ENCODE results near the gene ADGRB3. TPM values are rescaled to one million over a fixed set of nuclear protein-coding genes. Genes with fewer than 3 reads are reported as not detected.
"Not testable (repeated sequence)": the region's sequence is repeated elsewhere in the genome, so short reads cannot be mapped to it uniquely, and the experiment has no call there.

Gene ADGRB3
- polyA plus RNA-seq, 3 donors = 0.08 to 0.46 (median 0.11) TPM

DNA sequence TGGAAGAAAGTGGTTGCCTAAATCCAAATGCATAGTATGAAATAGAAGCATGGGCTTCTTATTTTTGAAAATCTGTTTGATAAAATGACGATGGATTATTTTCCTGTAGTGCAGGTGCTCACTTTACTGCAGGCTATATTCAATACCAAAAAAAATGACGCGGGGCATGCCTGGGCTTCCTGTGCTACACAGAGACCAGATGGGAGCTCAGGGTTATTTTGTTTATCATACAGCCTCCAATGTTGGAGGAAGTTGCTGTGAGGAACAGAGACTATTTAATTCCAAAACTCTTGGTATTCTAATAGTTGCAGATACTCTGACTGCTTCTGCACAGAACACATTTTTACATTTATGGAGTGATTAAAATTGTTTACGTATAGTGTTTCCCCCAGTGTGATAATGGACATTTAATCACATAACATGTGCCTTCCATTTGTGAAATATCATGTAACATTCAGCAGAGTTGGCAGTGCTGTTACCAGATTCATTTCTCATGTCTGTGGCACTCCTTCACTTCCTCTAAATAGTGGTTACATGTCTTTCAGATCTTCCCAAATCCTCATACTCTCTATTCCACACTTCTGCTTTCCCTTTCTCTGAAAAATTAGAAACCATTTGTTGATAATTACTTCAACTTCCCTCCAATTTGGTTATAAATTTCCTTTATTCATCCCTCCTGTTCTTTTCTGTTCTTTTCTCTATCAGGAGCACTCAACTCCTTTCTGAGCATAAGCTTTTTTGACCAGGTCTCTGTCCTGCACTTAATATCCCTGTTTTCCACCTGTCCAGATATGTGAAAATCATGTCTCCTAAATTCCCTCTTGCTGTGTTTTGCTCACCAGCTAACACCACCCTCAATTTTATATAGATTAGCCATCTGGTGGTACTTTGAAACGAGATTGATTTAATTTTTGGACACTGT lies 121.6 kb downstream of the ADGRB3 start:
- WGBS, 3 donors = 46 to 55% (median 51%) methylated on average over 5 of the region's 5 CpGs
- no peak overlapping the region for H3K27ac ChIP-seq (ENCODE audit: low read depth, low read length)

DNA sequence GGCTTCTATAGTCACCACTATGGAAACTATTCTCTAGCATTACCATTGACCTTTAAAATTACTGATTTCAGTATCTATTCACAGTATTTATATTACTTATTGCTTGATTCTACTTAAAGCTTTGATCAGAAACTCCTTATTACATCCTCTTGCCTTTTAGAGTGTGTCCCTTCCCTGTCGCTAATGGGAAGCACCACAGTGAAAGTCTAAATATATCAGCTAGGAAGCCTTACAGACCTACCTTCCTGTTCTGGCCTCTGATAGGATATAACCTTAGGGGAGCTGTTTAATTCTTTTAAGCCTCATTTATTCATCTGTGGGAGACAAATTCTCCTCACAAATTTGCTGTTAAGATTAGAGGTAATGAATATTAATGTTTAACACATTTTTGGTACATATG lies 122.7 kb downstream of the ADGRB3 start:
- H3K27ac ChIP-seq (ENCODE audit: low read depth, low read length) = no peak overlapping the region
- 43 to 62% (median 48%) methylated on average over 1 of the region's 1 CpG for WGBS, 3 donors

DNA sequence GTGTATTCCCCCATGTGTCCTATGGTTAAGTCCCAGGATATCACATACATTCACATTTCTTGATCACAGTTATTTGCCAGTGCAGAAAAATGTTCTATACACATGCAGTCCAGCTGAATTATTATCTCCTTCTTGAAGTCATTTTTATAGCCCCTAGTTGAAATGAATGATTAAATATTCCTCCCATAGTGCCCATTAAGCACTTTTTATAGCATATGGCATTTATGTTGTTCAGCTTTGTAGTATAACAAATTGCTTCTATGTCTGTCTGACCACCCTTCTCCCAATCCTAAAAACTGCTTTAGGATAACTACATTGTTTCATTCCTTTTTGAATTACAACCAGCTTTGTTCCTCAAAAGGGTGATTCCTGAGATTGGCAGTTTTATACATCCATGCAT lies 123.5 kb downstream of the ADGRB3 start:
- no peak overlapping the region for H3K27ac ChIP-seq (ENCODE audit: low read depth, low read length)

DNA sequence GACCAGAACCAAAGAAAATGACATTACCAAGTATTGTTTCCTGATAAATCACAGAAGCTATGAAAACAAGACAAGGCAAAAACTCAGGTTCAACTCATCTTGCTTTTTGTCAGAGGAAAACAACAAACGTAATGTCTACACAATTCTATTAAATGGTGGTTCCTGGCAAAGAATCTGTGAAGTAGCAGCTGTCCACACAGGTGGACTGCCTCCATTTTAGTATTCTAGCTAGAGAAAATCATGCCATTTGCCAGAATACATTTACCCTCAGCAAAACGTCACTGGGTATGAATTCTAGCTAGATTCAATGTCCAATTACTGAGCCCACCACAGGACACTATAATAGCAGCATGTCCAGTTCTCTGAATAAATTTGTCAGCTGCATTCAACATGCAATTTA lies 125.4 kb downstream of the ADGRB3 start:
- 40 to 66% (median 64%) methylated on average over 2 of the region's 2 CpGs for WGBS, 3 donors
- no peak overlapping the region for H3K27ac ChIP-seq (ENCODE audit: low read depth, low read length)

DNA sequence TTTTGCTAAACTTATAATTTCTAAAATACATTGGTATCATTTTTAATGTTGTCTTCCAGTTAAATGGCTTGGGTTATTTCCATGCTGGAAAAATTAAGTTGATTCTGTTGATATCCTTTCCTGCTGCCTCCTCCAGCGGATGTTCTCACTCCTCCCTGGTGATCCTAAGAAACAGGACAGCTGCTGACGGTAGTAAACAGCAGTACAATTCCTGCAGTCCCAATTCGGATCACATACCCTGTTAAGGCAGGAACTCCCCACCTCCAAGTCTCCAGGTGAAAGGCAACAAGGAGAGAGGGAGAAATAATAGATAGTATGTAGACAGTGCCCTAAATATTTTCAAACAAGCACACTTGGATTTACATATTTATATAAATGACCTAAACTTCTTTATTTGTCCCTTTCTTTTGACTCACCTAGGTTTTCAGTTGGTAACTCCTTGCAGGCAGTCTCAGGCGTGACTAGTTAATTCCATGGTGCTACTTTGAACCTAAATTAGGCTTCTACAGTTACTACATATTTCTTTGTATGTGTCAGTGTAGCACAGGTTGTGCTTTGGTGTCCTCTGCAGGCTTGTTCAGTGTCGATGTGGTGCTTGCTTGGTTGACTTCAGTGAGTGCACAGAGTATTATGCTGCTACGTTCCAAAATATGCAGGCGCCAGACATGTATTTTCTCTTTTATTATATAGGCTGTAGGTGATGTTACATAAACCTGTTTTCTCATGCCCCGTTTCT lies 126.0 kb downstream of the ADGRB3 start:
- H3K27ac ChIP-seq (ENCODE audit: low read depth, low read length) = no peak overlapping the region
- 62 to 73% (median 68%) methylated on average over 8 of the region's 8 CpGs for WGBS, 3 donors

DNA sequence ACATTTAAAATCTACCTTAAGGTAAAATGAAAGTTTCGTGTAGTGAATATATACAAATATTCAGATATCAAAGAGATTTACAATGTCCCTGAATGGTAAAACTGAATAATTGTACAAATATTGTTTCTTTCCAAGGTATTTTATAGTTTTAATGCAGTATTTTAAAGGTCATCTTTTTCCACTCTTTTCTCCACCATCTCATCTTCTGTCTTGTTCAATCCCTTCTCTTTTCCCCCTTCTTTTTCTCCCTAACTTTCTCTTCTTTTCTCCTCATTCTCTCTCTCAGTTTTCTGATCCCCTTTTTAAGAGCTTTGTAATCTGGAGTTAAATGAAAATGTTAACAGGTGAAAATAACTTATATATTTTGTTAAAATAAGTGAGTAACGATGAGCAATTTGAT lies 126.9 kb downstream of the ADGRB3 start:
- WGBS, 3 donors = 57 to 86% (median 64%) methylated on average over 2 of the region's 2 CpGs
- no peak overlapping the region for H3K27ac ChIP-seq (ENCODE audit: low read depth, low read length)

DNA sequence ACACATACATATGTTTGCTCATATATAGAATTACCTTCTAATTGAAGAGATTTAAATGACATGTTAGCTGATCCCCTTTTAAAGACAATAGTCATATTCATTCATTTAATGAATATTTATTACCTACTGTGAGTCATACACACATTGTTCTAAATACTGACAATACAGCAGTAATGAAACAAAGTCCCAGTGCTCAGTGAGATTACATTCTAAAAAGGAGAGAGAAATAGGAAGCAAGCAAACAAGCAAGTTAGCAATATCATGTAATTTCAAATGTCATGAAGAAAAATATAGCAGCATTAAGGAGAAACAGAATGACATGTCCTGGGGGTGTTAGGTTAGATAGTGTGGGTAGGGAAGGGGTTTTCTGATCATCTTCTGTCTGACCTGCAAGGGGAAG lies 136.3 kb downstream of the ADGRB3 start:
- no peak overlapping the region for H3K27ac ChIP-seq (ENCODE audit: low read depth, low read length)

DNA sequence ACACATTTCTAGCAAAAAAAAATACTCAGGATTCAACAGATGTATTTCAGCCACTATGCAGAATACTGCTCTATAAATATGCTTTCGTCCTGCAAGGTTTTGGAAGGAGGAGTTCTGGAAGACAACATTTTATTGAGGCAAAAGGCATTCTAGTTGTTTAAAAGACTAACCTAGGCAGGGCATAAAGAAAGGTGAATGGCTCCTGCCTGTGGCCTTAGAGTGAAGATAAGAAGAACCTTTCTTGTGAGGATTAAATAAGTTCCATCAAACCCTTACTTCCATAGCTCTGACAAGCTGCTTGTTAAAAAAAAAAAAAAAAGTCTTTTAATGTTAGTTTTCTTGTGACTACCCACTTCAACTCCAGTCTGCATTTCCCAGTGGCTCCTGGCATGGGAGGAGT lies 139.8 kb downstream of the ADGRB3 start:
- no peak overlapping the region for H3K27ac ChIP-seq (ENCODE audit: low read depth, low read length)
- 65 to 72% (median 70%) methylated on average over 1 of the region's 1 CpG for WGBS, 3 donors

DNA sequence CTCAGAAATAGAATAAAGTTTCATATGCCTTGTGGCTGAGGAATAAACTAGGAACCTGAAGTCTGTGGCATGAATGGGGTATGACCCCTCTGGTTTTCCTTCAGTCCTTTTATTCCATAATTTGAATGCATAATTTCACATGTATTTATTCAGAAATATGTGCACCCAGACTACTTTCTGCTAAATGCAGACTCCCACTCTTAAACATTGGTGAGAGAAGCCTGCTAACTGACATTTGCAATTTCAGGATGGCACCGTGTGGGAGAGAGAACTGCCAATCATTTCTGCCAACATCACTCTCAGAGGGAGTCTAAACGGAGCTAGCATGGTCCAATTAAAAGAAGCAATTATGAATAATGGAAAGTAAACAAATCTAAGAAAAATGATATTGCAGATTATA lies 141.3 kb downstream of the ADGRB3 start:
- H3K27ac ChIP-seq (ENCODE audit: low read depth, low read length) = no peak overlapping the region
- 45 to 74% (median 70%) methylated on average over 2 of the region's 2 CpGs for WGBS, 3 donors

DNA sequence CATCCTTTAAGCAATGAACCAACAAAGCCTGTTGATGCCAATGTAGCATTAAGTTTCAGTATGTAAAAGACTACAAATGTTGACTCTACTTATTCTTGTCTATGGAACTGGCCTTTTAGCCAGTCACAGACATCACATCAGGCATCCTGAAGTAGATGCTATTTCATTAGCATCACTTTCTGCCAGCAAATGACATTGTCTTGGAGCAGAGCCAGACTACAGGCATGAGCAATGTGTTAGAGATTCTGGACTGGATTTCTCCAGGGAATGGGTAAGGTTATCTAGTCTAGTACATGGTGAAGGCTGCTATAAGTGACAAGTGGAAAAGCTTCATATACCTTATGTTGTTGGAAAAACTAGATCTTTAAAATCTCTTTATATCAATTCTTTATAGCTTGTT lies 142.9 kb downstream of the ADGRB3 start:
- no peak overlapping the region for H3K27ac ChIP-seq (ENCODE audit: low read depth, low read length)

DNA sequence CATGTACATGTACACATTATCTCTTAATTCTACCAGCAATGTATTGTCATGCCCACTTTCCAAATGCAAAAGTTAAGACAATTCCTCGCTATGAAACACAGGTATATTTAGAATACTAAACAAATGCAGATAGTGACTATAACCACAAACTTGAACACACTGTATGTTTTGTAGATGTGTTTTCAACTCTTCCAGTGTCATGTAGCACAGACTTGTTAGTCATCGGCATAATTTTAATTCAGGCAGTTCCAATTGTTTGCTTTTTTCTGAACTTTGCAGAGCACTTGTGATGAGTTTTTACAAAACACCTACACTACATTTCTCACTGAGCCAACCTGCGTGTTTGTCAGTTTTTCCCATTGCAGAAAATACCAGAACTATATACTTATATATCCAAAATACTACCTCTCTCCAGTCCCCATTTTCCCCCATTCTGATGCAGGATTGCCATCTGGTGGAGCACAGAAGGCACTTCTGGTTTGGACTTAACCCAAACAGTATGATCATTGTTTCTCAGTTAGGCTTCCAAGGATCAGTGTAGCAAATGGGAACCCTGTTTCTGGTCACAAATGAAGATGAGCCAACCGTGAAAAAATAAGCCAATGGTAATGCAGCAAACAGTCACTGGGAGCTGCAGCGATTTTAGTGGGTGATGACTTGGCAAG lies 143.4 kb downstream of the ADGRB3 start:
- H3K27ac ChIP-seq (ENCODE audit: low read depth, low read length) = no peak overlapping the region
- WGBS, 3 donors = 43 to 50% (median 47%) methylated on average over 5 of the region's 5 CpGs

DNA sequence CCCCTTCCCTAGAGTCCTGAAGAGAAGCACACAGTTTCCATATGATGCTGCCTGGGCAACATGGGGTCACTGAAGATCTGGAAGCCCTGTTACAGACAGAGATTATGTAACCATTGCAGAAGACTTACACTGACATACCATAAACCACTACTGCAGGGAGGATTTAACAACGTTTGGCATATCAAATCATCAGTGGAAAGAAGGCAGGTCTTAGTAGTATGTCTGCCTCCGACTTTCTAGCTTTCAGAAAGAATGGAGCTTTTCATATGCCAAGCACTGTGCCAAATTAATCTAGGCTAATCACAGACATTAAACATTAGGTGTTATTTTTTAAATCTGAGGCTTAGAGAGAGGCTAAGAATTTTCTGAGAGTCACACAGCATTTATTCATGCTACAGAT lies 144.3 kb downstream of the ADGRB3 start:
- no peak overlapping the region for H3K27ac ChIP-seq (ENCODE audit: low read depth, low read length)
- 35 to 48% (median 48%) methylated on average over 2 of the region's 2 CpGs for WGBS, 3 donors

DNA sequence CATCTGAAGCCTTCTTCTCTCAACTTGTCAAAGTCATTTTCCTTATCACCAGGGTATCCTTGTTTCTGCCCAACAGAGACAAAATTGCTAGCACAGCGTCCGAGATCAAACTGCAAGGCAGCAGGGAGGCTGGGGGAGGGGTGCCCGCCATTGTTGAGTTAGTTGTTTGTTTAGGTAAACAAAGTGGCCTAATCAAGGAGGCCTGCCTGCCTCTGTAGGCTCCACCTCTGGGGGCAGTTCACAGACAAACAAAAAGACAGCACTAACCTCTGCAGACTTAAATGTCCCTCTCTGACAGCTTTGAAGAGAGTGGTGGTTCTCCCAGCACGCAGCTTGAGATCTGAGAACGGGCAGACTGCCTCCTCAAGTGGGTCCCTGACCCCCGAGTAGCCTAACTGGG lies 155.0 kb downstream of the ADGRB3 start:
- not testable (repeated sequence) for H3K27ac ChIP-seq (ENCODE audit: low read depth, low read length)
- WGBS, 3 donors = 39 to 85% (median 73%) methylated on average over 5 to 6 of the region's 6 CpGs

DNA sequence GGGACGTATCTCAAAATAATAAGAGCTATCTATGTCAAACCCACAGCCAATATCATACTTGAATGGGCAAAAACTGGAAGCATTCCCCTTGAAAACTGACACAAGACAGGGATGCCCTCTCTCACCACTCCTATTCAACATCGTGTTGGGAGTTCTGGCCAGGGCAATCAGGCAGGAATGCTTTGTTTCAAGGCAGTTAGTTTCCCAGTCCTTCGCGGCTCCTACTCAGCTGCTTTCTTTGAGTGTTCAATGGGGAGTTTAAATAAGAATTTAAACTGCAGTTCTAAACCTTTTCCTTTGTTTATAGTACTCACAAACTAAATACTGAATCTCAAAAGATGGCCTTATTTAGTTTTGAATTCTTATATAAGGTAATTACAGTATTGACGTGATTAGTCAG lies 179.9 kb downstream of the ADGRB3 start:
- not testable (repeated sequence) for H3K27ac ChIP-seq (ENCODE audit: low read depth, low read length)
- 52 to 76% (median 75%) methylated on average over 5 of the region's 5 CpGs for WGBS, 3 donors

DNA sequence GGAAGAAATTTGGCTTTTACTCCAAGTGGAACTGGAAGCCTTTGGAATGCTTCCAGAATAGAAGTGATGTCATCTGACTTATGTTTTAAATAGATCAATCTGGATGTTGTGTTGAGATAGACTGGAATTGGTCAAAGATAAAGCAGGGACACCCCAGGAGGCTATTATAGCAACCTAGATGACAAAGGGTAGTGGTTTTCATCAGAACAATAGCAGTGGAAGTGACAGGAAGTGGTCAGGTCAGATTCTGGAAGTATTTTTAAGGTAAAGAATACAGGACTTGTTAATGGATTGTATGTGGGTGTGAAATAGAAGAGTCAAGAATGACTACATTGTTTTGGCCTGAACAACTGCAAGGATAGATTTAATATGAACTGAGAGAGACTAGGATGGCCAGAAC lies 191.4 kb downstream of the ADGRB3 start:
- H3K27ac ChIP-seq (ENCODE audit: low read depth, low read length) = no peak overlapping the region

DNA sequence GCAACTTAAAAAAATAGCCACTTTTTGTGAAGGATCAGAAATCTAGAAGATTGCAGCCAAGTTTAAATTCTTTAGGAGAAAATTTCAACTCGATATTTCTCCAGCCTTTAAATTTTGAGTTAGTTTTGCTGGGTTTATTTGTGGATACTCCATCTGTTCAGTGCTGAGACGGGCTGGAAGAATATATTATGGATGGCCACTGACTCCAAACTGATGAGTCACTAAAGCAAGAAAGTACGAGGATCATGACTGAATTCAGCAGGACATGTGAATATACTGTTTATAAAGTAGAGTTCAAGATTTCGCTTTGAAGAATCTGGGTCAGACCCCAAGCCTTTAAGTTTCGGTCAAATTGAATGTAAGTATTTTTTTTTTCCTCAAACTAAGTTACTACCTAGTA lies 199.5 kb downstream of the ADGRB3 start:
- WGBS, 3 donors = 50 to 59% (median 53%) methylated on average over 5 of the region's 5 CpGs
- no peak overlapping the region for H3K27ac ChIP-seq (ENCODE audit: low read depth, low read length)

DNA sequence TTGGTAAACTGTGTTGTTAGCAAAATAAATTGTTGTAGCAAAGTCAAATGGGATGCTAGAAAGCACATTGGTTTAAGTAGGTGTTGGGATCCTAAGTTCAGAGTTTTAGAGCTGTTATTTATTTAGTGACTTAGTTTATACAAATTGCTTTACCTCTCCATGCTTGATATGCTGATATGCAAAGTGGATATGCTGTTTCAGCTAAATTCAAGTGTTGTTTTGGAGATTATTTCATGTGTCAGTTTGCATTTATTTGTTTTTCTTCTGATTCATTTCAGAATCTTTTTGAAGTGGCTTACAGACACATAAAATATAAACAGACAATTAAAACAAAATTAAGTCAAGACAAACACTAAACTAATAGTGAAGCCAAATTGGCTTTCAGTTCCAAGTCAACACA lies 203.5 kb downstream of the ADGRB3 start:
- H3K27ac ChIP-seq (ENCODE audit: low read depth, low read length) = no peak overlapping the region

DNA sequence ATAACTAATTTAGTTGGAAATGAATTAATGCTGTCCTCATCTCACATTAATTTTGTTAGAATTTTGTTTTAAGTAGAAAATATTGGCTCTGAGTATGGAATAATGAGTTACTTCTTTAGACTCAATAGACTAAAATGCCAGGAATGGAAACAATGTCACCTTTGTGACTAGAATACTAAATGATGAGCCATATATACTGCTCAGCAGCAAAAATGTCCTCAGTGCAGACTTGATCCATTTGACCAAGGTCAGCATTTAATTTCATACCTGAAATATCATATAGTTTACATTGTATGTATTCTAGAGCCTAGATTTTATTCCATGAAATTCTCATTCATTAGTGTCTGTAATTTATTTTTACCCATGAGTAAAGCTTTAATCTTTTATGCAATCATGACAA lies 217.7 kb downstream of the ADGRB3 start:
- H3K27ac ChIP-seq (ENCODE audit: low read depth, low read length) = no peak overlapping the region

DNA sequence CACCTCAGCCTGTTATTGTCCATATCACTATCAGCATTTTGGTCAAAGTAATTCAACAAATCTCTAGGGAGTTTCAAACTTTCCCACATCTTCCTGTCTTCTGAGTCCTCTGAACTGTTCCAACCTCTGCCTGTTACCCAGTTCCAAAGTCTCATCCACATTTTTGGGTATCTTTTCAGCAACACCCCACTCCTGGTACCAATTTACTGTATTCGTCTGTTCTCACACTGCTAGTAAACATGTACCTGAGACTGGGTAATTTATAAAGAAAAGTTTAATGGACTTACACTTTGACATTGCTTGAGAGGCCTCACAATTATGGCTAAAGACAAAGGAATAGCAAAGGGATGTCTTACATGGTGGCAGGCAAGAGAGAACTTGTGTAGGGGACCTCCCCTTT lies 224.2 kb downstream of the ADGRB3 start:
- no peak overlapping the region for H3K27ac ChIP-seq (ENCODE audit: low read depth, low read length)
- WGBS, 3 donors = 63 to 82% (median 78%) methylated on average over 1 of the region's 1 CpG

DNA sequence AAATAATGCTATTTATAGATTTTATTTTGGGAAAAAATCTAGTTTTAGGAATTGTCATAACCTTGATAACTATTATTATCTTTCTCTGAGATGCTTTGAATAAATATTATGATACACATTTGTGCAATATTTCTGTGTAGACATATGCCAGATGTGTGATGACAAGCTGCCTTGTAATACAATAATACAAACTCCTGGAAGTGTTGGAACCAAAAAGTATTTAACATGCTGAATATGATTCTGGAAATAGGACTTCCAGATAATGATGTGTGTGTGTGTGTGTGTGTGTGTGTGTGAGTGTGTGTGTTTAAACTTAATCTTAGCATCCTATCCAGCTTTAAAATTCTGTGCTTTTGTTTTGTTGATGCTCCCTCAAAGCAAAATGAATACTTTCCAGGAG lies 233.6 kb downstream of the ADGRB3 start:
- H3K27ac ChIP-seq (ENCODE audit: low read depth, low read length) = no peak overlapping the region

Measured in adipose tissue (tissue), 3 donors.